Fibroblast of peridontal ligament (primary cell): ENCODE measurements around the gene EPG5.
A peak's percentile ranks its signal among the peaks of the same experiment; 100 is the strongest.

Source experiments
- DNase-seq: peaks from one replicate; pipeline ENCODE4 v3.0.0-alpha.2; 2010; ENCODE audit errors: extremely low read depth

Gene EPG5

GRCh38 chr18:45916302-45916701 lies 50.8 kb downstream of the EPG5 start:
- no peak for DNase-seq

GRCh38 chr18:45913276-45913675 lies 53.9 kb downstream of the EPG5 start:
- no peak for DNase-seq

GRCh38 chr18:45910405-45911023 lies 56.6 kb downstream of the EPG5 start:
- peak; percentile 59 for DNase-seq

GRCh38 chr18:45901654-45902210 lies 65.4 kb downstream of the EPG5 start:
- DNase-seq: no peak

GRCh38 chr18:45900623-45901022 lies 66.5 kb downstream of the EPG5 start:
- DNase-seq: no peak

- DNase-seq: no peak
These were observed 70.1 kb downstream of the EPG5 start for GRCh38 chr18:45896991-45897390.

GRCh38 chr18:45896452-45896851 lies 70.7 kb downstream of the EPG5 start:
- DNase-seq: no peak

- DNase-seq: no peak
These were observed 71.8 kb downstream of the EPG5 start for GRCh38 chr18:45895339-45895738.

- no peak for DNase-seq
These were observed 72.3 kb downstream of the EPG5 start for GRCh38 chr18:45894818-45895217.

GRCh38 chr18:45891806-45892205 lies 75.3 kb downstream of the EPG5 start:
- no peak for DNase-seq

- DNase-seq: no peak
These were observed 76.5 kb downstream of the EPG5 start for GRCh38 chr18:45890606-45891005.

- no peak for DNase-seq
These were observed 77.6 kb downstream of the EPG5 start for GRCh38 chr18:45889419-45890064.

GRCh38 chr18:45887585-45887984 lies 79.5 kb downstream of the EPG5 start:
- no peak for DNase-seq

GRCh38 chr18:45880876-45881558 lies 86.1 kb downstream of the EPG5 start:
- no peak for DNase-seq

- DNase-seq: peak; percentile 69
These were observed 87.2 kb downstream of the EPG5 start for GRCh38 chr18:45879681-45880655.

GRCh38 chr18:45877403-45877802 lies 89.7 kb downstream of the EPG5 start:
- no peak for DNase-seq

- no peak for DNase-seq
These were observed 91.0 kb downstream of the EPG5 start for GRCh38 chr18:45876161-45876560.

GRCh38 chr18:45874491-45875184 lies 92.5 kb downstream of the EPG5 start:
- no peak for DNase-seq

- no peak for DNase-seq
These were observed 95.6 kb downstream of the EPG5 start for GRCh38 chr18:45871431-45872084.

GRCh38 chr18:45870419-45870818 lies 96.7 kb downstream of the EPG5 start:
- no peak for DNase-seq

GRCh38 chr18:45865466-45865865 lies 101.7 kb downstream of the EPG5 start:
- no peak for DNase-seq
